Progenitor cell of endocrine pancreas (in vitro differentiated cells): Measurements from ENCODE around the gene LUC7L3. TPM values are rescaled to one million over a fixed set of nuclear protein-coding genes. Genes with fewer than 3 reads are reported as not detected.
A peak's percentile ranks its signal among the peaks of the same experiment; 100 is the strongest.

Source experiments
- DNase-seq: peaks from one replicate; pipeline ENCODE4 v3.0.0; 2021; ENCODE audit warnings: low spot score; ENCODE audit not compliant: unreplicated experiment
- H3K27ac Mint-ChIP-seq: 2 replicates; pipeline ENCODE4 v1.8.0; 2021; ENCODE audit warnings: mild to moderate bottlenecking, moderate library complexity, mixed read lengths
- H3K27me3 Mint-ChIP-seq: 2 replicates; pipeline ENCODE4 v1.8.0; 2021; ENCODE audit warnings: mixed read lengths
- H3K36me3 Mint-ChIP-seq: 2 replicates; pipeline ENCODE4 v1.8.0; 2022; ENCODE audit warnings: mixed read lengths; ENCODE audit not compliant: insufficient read depth
- H3K4me1 Mint-ChIP-seq: 2 replicates; pipeline ENCODE4 v1.8.0; 2021; ENCODE audit warnings: low read depth, mixed read lengths
- H3K4me3 Mint-ChIP-seq: 2 replicates; pipeline ENCODE4 v1.8.0; 2021; ENCODE audit warnings: low read depth, mild to moderate bottlenecking, moderate library complexity, mixed read lengths
- H3K9me3 Mint-ChIP-seq: 2 replicates; pipeline ENCODE4 v1.8.0; 2021; ENCODE audit warnings: low read depth, mixed read lengths
- CTCF ChIP-seq: fragments of 200-600 bp; sonication (generic); IDR thresholded peaks from one replicate; pipeline ENCODE4 v1.5.0; 2021; ENCODE audit warnings: antibody characterized with exemption, mild to moderate bottlenecking; ENCODE audit not compliant: unreplicated experiment
- total RNA-seq: library from RNA; stranded (reverse); gene quantifications from 2 replicates; pipeline ENCODE4 v1.2.1, GENCODE V29; 2021

Gene LUC7L3
- total RNA-seq, 1 donor from 2014 or later: 168 TPM

- DNase-seq: no peak
- no peak overlapping the region for H3K4me3 Mint-ChIP-seq
- H3K27ac Mint-ChIP-seq: no peak overlapping the region
- no peaks in the 10 kb centered on the region for H3K9me3 Mint-ChIP-seq
- H3K4me1 Mint-ChIP-seq: peaks cover 30% of the 10 kb centered on the region
- peaks cover 4% of the 10 kb centered on the region for H3K27me3 Mint-ChIP-seq
- no peaks in the 10 kb centered on the region for H3K36me3 Mint-ChIP-seq
- TF ChIP-seq CTCF: peak; percentile 42
Observed at GRCh38 chr17:50681263-50682200, 37.9 kb upstream of the LUC7L3 start.

DNA sequence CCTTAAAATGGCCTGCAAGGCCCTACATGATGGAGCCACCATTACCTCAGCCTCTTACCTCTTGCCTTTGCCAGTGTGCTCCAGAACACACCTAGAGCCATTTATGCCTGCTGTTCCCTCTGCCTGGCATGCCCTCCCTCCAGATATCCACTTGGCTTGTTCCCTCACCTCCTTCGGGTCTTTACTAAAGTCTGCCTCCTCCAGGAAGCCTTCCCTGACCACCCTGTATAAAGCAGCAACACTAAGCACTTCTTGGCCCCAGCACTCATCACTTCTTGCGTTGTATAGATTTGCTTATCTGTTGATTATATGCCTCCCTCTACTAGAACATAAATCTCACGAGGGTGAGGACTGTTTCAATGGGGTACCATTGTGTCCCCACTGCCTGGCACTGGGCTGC lies 37.0 kb upstream of the LUC7L3 start:
- Mint-ChIP-seq H3K4me1 (peaks cover 38% of the 10 kb centered on the region), H3K27ac (no peak overlapping the region)

GRCh38 chr17:50682938-50683337 lies 36.5 kb upstream of the LUC7L3 start:
- no peak overlapping the region for H3K4me3 Mint-ChIP-seq
- TF ChIP-seq CTCF: no peak
- H3K4me1 Mint-ChIP-seq: peaks cover 40% of the 10 kb centered on the region
- no peak for DNase-seq
- no peaks in the 10 kb centered on the region for H3K9me3 Mint-ChIP-seq
- H3K27ac Mint-ChIP-seq: peak overlapping the region; percentile 67
- H3K27me3 Mint-ChIP-seq: peaks cover 4% of the 10 kb centered on the region
- no peaks in the 10 kb centered on the region for H3K36me3 Mint-ChIP-seq

More for the DNA sequence above, 37.0 kb upstream of the LUC7L3 start:
- Mint-ChIP-seq H3K4me3 (no peak overlapping the region), H3K36me3 (no peaks in the 10 kb centered on the region), H3K27me3 (peaks cover 4% of the 10 kb centered on the region), H3K9me3 (no peaks in the 10 kb centered on the region)
- TF ChIP-seq CTCF: no peak
- no peak for DNase-seq

GRCh38 chr17:50683434-50684287 lies 35.7 kb upstream of the LUC7L3 start:
- Mint-ChIP-seq H3K27ac (peak overlapping the region; percentile 96), H3K4me3 (no peak overlapping the region), H3K4me1 (peaks cover 40% of the 10 kb centered on the region), H3K9me3 (no peaks in the 10 kb centered on the region), H3K36me3 (no peaks in the 10 kb centered on the region), H3K27me3 (peaks cover 4% of the 10 kb centered on the region)
- DNase-seq: no peak
- TF ChIP-seq CTCF: no peak

DNA sequence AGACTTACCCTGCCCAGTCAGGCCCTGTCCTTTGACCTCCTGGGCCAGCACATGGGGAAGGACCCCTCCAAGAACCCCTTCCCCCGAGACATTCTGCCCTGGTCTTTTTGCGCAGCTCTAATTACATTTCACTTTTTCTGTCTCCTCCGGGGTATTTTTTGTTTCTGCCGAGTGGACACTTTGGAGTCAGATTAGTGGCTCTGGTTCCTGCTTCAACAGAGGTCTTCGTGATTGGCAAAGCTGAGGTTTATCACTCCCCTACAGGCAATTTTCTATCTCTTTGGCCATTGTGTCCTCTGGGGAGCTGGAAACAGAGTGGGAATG lies 35.2 kb upstream of the LUC7L3 start:
- Mint-ChIP-seq H3K4me1 (peaks cover 40% of the 10 kb centered on the region), H3K9me3 (no peaks in the 10 kb centered on the region), H3K36me3 (no peaks in the 10 kb centered on the region), H3K27ac (peak overlapping the region; percentile 96), H3K27me3 (peaks cover 4% of the 10 kb centered on the region), H3K4me3 (peak overlapping the region; percentile 29)
- no peak for TF ChIP-seq CTCF
- DNase-seq: no peak
